Lower leg skin (tissue), 4 donors: Measurements from ENCODE around the gene VSIR. TPM values are rescaled to one million over a fixed set of nuclear protein-coding genes. Genes with fewer than 3 reads are reported as not detected.

Source experiments
- DNase-seq, 2 donors: peaks; one replicate each; pipeline ENCODE4 v3.0.0-alpha.2; 2019; ENCODE audit warnings: low spot score in 2 of 2
- H3K4me3 ChIP-seq: fragments of 200-600 bp; sonication (generic); 2 replicates; pipeline ENCODE4 v1.5.1; 2017; ENCODE audit warnings: mild to moderate bottlenecking, low read depth; ENCODE audit not compliant: poor library complexity, severe bottlenecking
- POLR2A ChIP-seq, 2 donors: fragments of 450-650 bp; IDR thresholded peaks; one replicate each; pipeline ENCODE4 v1.6.1; 2016 to 2017; ENCODE audit warnings: antibody characterized with exemption in 2 of 2, mild to moderate bottlenecking in 1 of 2, moderate library complexity in 1 of 2
- WGBS, 2 donors: methylation state at CpG; one replicate each; pipeline ENCODE4 v1.1.5; 2018; 5-methylcytosine and 5-hydroxymethylcytosine counted together
- intact Hi-C: fragments of 100-400 bp; cut with DNase I; formaldehyde crosslinking; loops from one replicate; pipeline ENCODE4 v1.15.0; 2023; ENCODE audit warnings: low total_unique reads
- total RNA-seq, 4 donors: library from RNA; depleted of rRNA; stranded (reverse); fragments of >200 nt; gene quantifications; one replicate each; pipeline ENCODE4 v1.1.0, GENCODE V29; 2016
- TF ChIP-seq, protein P1 (sequence below), 3 donors: fragments of 450-650 bp; IDR thresholded peaks; one replicate each; pipeline ENCODE4 v1.5.1; 2016; ENCODE audit warnings: antibody characterized with exemption in 3 of 3, mild to moderate bottlenecking in 3 of 3, moderate library complexity in 2 of 3

VSIR gene
- total RNA-seq, 4 donors from 2014 or later, result 14.5 to 56.5 (median 23.2) TPM

GRCh38 chr10:71717551-71717951, 55.8 kb downstream of the VSIR start:
- TF ChIP-seq, protein P1, sequence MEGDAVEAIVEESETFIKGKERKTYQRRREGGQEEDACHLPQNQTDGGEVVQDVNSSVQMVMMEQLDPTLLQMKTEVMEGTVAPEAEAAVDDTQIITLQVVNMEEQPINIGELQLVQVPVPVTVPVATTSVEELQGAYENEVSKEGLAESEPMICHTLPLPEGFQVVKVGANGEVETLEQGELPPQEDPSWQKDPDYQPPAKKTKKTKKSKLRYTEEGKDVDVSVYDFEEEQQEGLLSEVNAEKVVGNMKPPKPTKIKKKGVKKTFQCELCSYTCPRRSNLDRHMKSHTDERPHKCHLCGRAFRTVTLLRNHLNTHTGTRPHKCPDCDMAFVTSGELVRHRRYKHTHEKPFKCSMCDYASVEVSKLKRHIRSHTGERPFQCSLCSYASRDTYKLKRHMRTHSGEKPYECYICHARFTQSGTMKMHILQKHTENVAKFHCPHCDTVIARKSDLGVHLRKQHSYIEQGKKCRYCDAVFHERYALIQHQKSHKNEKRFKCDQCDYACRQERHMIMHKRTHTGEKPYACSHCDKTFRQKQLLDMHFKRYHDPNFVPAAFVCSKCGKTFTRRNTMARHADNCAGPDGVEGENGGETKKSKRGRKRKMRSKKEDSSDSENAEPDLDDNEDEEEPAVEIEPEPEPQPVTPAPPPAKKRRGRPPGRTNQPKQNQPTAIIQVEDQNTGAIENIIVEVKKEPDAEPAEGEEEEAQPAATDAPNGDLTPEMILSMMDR (IDR thresholded peaks at IDR 0.05), result no peak
- no peak for TF ChIP-seq POLR2A (IDR thresholded peaks at IDR 0.05)

DNA sequence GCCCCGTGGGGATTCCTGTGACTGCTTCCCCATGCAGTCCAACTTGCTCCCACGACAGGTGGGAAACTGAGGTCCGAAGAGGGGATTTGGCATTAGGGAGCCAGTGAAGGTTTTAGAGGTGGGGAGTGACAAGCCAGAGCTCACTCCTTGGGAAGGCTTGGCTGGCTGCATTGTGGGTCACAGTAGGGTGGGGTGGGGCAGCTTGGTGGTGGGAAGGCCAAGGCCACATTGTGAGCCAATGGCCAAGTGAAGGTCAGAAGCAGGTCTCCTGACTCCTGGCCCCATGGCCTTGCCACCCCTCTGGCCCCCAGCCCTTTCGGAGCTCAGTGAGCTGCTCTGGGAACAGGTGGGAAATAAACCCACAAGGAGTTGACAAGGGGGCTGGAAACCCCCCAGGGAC, 56.3 kb downstream of the VSIR start:
- H3K4me3 ChIP-seq, result no peak overlapping the region
- intact Hi-C loops, result no loop called here
- 89 to 91% methylated on average over 4 of the region's 4 CpGs for WGBS, 2 donors
- DNase-seq, result no peak
- TF ChIP-seq POLR2A (IDR thresholded peaks at IDR 0.05), result no peak
- TF ChIP-seq, protein P1 (IDR thresholded peaks at IDR 0.05), result no peak

More at GRCh38 chr10:71717551-71717951, 55.8 kb downstream of the VSIR start:
- 59 to 60% methylated on average over 2 of the region's 2 CpGs for WGBS, 2 donors
- no peak for DNase-seq
- no peak overlapping the region for H3K4me3 ChIP-seq
- intact Hi-C loops, result no loop called here

GRCh38 chr10:71716426-71716825, 56.9 kb downstream of the VSIR start:
- no peak overlapping the region for H3K4me3 ChIP-seq
- 78 to 83% methylated on average over 5 of the region's 5 CpGs for WGBS, 2 donors
- intact Hi-C loops, result no loop called here
- no peak for TF ChIP-seq POLR2A (IDR thresholded peaks at IDR 0.05)
- TF ChIP-seq, protein P1 (IDR thresholded peaks at IDR 0.05), result no peak
- DNase-seq, result no peak

GRCh38 chr10:71715860-71716259, 57.5 kb downstream of the VSIR start:
- intact Hi-C loops, result no loop called here
- DNase-seq, result no peak
- WGBS, 2 donors, result 94 to 95% methylated on average over 20 of the region's 20 CpGs
- no peak for TF ChIP-seq POLR2A (IDR thresholded peaks at IDR 0.05)
- TF ChIP-seq, protein P1 (IDR thresholded peaks at IDR 0.05), result no peak
- no peak overlapping the region for H3K4me3 ChIP-seq

GRCh38 chr10:71715026-71715425, 58.3 kb downstream of the VSIR start:
- no peak for TF ChIP-seq POLR2A (IDR thresholded peaks at IDR 0.05)
- TF ChIP-seq, protein P1 (IDR thresholded peaks at IDR 0.05), result no peak
- no peak for DNase-seq
- no peak overlapping the region for H3K4me3 ChIP-seq
- intact Hi-C loops, result no loop called here
- 57 to 66% methylated on average over 6 to 7 of the region's 8 CpGs for WGBS, 2 donors

DNA sequence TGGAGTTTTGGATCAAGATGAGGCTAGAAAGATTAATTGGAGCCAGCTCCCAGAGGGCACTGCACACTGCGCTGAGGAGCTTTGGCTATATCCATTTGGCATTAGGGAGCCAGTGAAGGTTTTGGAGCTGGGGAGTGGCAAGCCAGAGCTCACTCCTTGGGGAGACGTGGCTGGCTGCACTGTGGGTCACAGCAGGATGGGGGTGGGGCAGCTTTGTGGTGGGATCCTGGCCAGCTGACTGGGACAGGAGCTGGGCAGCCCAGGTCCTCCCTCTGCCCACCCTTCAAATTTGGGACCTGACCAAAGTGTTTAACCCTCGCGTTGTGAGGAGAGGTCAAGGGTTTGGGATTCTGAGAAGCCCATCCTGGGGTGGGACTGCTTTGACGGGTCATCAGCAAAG, 58.7 kb downstream of the VSIR start:
- H3K4me3 ChIP-seq, result no peak overlapping the region
- DNase-seq, result no peak
- 54 to 58% methylated on average over 5 of the region's 5 CpGs for WGBS, 2 donors
- intact Hi-C loops, result no loop called here
- no peak for TF ChIP-seq POLR2A (IDR thresholded peaks at IDR 0.05)
- TF ChIP-seq, protein P1 (IDR thresholded peaks at IDR 0.05), result no peak
